HCT116 (cell line): Measurements from ENCODE around the gene CDK9. TPM values are rescaled to one million over a fixed set of nuclear protein-coding genes. Genes with fewer than 3 reads are reported as not detected.

Experiments used
- ATAC-seq: fragments of 200-7000 bp; cut with Tn5 transposase; 2 replicates; pipeline ENCODE4 v1.9.1; 2020; ENCODE audit warnings: mild to moderate bottlenecking, moderate library complexity
- BruUV-seq: library from RNA; stranded (reverse); fragments of 400-500 nt; replicated peaks from 2 replicates; lab custom pipeline; 2021; lab: Mats Ljungman, UMichigan
- CTCF ChIA-PET: fragments of 300-600 bp; sonication (Branson Sonifier 250); formaldehyde crosslinking; loops from one replicate; lab custom pipeline; 2021; ENCODE audit warnings: antibody characterized with exemption; lab: Charles Lee
- POLR2A ChIA-PET: fragments of 300-600, 350-600 bp; sonication (Branson Sonifier 250); formaldehyde crosslinking; loops from one replicate; lab custom pipeline; 2021; ENCODE audit warnings: antibody characterized with exemption; lab: Charles Lee
- RAD21 ChIA-PET, 2 experiments: fragments of 300-600 bp; sonication (Branson Sonifier 250); formaldehyde crosslinking; loops; one replicate each; lab custom pipeline; 2023; ENCODE audit warnings: low total read pairs in 2 of 2; ENCODE audit not compliant: uncharacterized antibody in 2 of 2, unreplicated experiment in 2 of 2, low non-redundant PET in 1 of 2; lab: Charles Lee
- DNase-seq: peaks from one replicate; pipeline ENCODE4 v3.0.0-alpha.2; 2010; ENCODE audit warnings: low read depth, low spot score
- H2AFZ ChIP-seq: fragments of 200-600 bp; shearing (Covaris generic), sonication (generic); 2 replicates; pipeline ENCODE4 v1.6.1; 2017; ENCODE audit warnings: low read depth, mixed run types, mixed read lengths, antibody characterized with exemption, low read length; ENCODE audit not compliant: poor library complexity, severe bottlenecking
- H3K27ac ChIP-seq: 2 replicates; pipeline ENCODE4 v1.5.1; 2012; ENCODE audit warnings: low read depth, low read length
- H3K27me3 ChIP-seq: fragments of 200-600 bp; sonication (generic); 2 replicates; pipeline ENCODE4 v1.6.1; 2016; ENCODE audit warnings: mixed run types, low read length, mixed read lengths; ENCODE audit not compliant: insufficient read depth
- H3K36me3 ChIP-seq, 2 experiments: fragments of 200-500 bp in 1 of 2; fragments of 200-600 bp in 1 of 2; sonication (Bioruptor generic) in 1 of 2; sonication (generic) in 1 of 2; 2 replicates each; pipeline versions ENCODE4 v1.5.1 to v1.6.1; 2014 to 2016; ENCODE audit warnings: low read length in 2 of 2, inconsistent platforms in 1 of 2, mixed read lengths in 1 of 2, mixed run types in 1 of 2; ENCODE audit not compliant: insufficient read depth in 2 of 2, control insufficient read depth in 1 of 2
- H3K4me1 ChIP-seq, 2 experiments: fragments of 200-600 bp in 1 of 2; sonication (generic) in 1 of 2; 2 replicates each; pipeline versions ENCODE4 v1.5.1 to v1.6.1; 2012 to 2017; ENCODE audit warnings: low read length in 2 of 2, inconsistent platforms in 1 of 2, mild to moderate bottlenecking in 1 of 2, mixed read lengths in 1 of 2, mixed run types in 1 of 2, moderate library complexity in 1 of 2; ENCODE audit not compliant: insufficient read depth in 2 of 2, control insufficient read depth in 1 of 2
- H3K4me2 ChIP-seq: fragments of 200-600 bp; sonication (generic); 2 replicates; pipeline ENCODE4 v1.6.1; 2017; ENCODE audit warnings: mixed run types, low read length, mixed read lengths
- H3K4me3 ChIP-seq, 2 experiments: fragments of 200-600 bp in 1 of 2; sonication (generic) in 1 of 2; replicated peaks in 1 of 2; 2 replicates each; pipeline ENCODE4 v1.5.1; 2011 to 2016; ENCODE audit warnings: low read length in 2 of 2, control low read depth in 1 of 2, low read depth in 1 of 2, mild to moderate bottlenecking in 1 of 2, mixed read lengths in 1 of 2, mixed run types in 1 of 2
- H3K79me2 ChIP-seq: fragments of 200-600 bp; sonication (generic); 2 replicates; pipeline ENCODE4 v1.6.1; 2017; ENCODE audit warnings: mild to moderate bottlenecking, mixed run types, low read length, moderate library complexity, mixed read lengths; ENCODE audit not compliant: insufficient read depth
- H3K9ac ChIP-seq: fragments of 200-600 bp; sonication (generic); 2 replicates; pipeline ENCODE4 v1.6.1; 2016; ENCODE audit warnings: low read length, mixed read lengths
- H3K9me2 ChIP-seq: fragments of 200-600 bp; sonication (generic), shearing (Covaris generic); 2 replicates; pipeline ENCODE4 v1.6.1; 2017; ENCODE audit warnings: mixed run types, mild to moderate bottlenecking, moderate library complexity; ENCODE audit not compliant: insufficient read depth
- H3K9me3 ChIP-seq, 2 experiments: fragments of 200-500 bp in 1 of 2; fragments of 200-600 bp in 1 of 2; sonication (Bioruptor generic) in 1 of 2; sonication (generic) in 1 of 2; 2 replicates each; pipeline ENCODE4 v1.6.1; 2014 to 2017; ENCODE audit warnings: low read length in 2 of 2, mixed read lengths in 2 of 2, inconsistent platforms in 1 of 2, low read depth in 1 of 2, mild to moderate bottlenecking in 1 of 2, mixed run types in 1 of 2, moderate library complexity in 1 of 2; ENCODE audit not compliant: control insufficient read depth in 1 of 2, insufficient read depth in 1 of 2
- H4K20me1 ChIP-seq: fragments of 200-600 bp; sonication (generic), shearing (Covaris generic); 2 replicates; pipeline ENCODE4 v1.6.1; 2017; ENCODE audit warnings: mixed run types, mild to moderate bottlenecking, moderate library complexity; ENCODE audit not compliant: insufficient read depth
- CBX3 ChIP-seq: IDR thresholded peaks from 2 replicates; pipeline ENCODE4 v1.6.1; 2012; ENCODE audit warnings: low read depth
- CEBPB ChIP-seq: IDR thresholded peaks from 2 replicates; pipeline ENCODE4 v1.6.1; 2012; ENCODE audit warnings: low read depth
- EZH2 ChIP-seq: fragments of 200-600 bp; sonication (generic); IDR thresholded peaks from 2 replicates; pipeline ENCODE4 v1.6.1; 2017; ENCODE audit warnings: antibody characterized with exemption, mixed run types
- EZH2phosphoT487 ChIP-seq: fragments of 200-600 bp; IDR thresholded peaks from 2 replicates; pipeline ENCODE4 v1.6.1; 2018; ENCODE audit warnings: antibody characterized with exemption, borderline replicate concordance
- FOSL1 ChIP-seq: IDR thresholded peaks from 2 replicates; pipeline ENCODE4 v1.6.1; 2012; ENCODE audit warnings: low read depth
- JUND ChIP-seq: IDR thresholded peaks from 2 replicates; pipeline ENCODE4 v1.6.1; 2012
- POLR2A ChIP-seq: IDR thresholded peaks from 2 replicates; pipeline ENCODE4 v1.7.0; 2011; ENCODE audit warnings: borderline replicate concordance; ENCODE audit not compliant: insufficient read depth, insufficient read length; ENCODE audit errors: extremely low read depth
- POLR2AphosphoS5 ChIP-seq: IDR thresholded peaks from 2 replicates; pipeline ENCODE4 v1.6.1; 2011; ENCODE audit warnings: mild to moderate bottlenecking, low read depth, low read length, moderate library complexity
- RAD21 ChIP-seq: IDR thresholded peaks from 2 replicates; pipeline ENCODE4 v1.6.1; 2012; ENCODE audit warnings: low read depth, mild to moderate bottlenecking
- SP1 ChIP-seq: IDR thresholded peaks from 2 replicates; pipeline ENCODE4 v1.6.1; 2012; ENCODE audit warnings: low read depth
- YY1 ChIP-seq: IDR thresholded peaks from 2 replicates; pipeline ENCODE4 v1.6.1; 2011; ENCODE audit warnings: low read length, low read depth, moderate library complexity, mild to moderate bottlenecking; ENCODE audit not compliant: insufficient replicate concordance; ENCODE audit errors: extremely low read depth
- ZNF274 ChIP-seq: fragments of 200-500 bp; sonication (Bioruptor generic); IDR thresholded peaks from 2 replicates; pipeline ENCODE4 v1.6.1; 2014; ENCODE audit warnings: mild to moderate bottlenecking, low read depth, low read length, inconsistent platforms
- intact Hi-C: fragments of 100-400 bp; cut with micrococcal nuclease; formaldehyde crosslinking; loops from 2 replicates; pipeline ENCODE4 v1.10.0; 2022
- total RNA-seq: library from RNA; stranded (reverse); gene quantifications from one replicate; pipeline ENCODE4 v1.2.1, GENCODE V29; 2021; ENCODE audit not compliant: unreplicated experiment
- TF ChIP-seq, protein P1 (sequence below): IDR thresholded peaks from 2 replicates; pipeline ENCODE4 v1.6.1; 2012
- TF ChIP-seq, protein P2 (sequence below): IDR thresholded peaks from 2 replicates; pipeline ENCODE4 v1.6.1; 2012
- TF ChIP-seq, protein P3 (sequence below), 3 experiments: fragments of 200-600 bp in 1 of 3; sonication (generic) in 1 of 3; IDR thresholded peaks in 2 of 3; conservative IDR thresholded peaks in 1 of 3; 2 replicates each; pipeline ENCODE4 v1.5.1; 2012 to 2017; ENCODE audit warnings: low read depth in 2 of 3, low read length in 2 of 3, antibody characterized with exemption in 1 of 3, borderline replicate concordance in 1 of 3, control low read depth in 1 of 3, mild to moderate bottlenecking in 1 of 3, mixed read lengths in 1 of 3, mixed run types in 1 of 3, moderate library complexity in 1 of 3; ENCODE audit not compliant: insufficient read depth in 1 of 3

Gene CDK9
- total RNA-seq, 1 experiment from 2014 or later = 102 TPM

DNA sequence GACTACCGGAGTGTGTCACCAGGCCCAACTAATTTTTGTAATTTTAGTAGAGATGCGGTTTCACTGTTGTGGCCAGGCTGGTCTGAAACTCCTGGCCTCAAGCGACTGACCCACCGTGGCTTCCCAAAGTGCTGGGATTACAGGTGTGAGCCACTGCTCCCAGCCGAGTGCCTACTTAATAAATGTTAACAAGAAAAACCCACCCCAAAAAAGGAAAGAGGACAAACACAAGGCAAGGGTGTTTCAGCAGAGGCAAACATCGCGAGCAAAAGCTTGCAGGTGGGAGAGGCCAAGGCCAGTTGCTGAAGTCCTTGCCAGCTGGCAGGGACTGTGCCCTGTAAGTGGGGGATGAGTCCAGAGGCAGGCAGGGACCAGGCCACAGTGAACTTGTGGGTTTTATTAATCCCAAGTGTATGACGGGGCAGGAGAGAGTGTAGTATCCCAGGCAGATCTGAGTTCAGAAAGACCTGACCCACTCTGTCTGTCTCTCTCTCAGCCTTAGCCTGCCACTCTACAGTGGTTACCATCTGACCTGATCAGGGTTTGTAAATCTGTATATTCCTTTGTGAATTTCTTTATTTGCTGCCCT, 10.5 kb downstream of the CDK9 start:
- Histone ChIP-seq H3K9me2 (no peaks in the 10 kb centered on the region), H3K4me1 (peaks cover 24 to 26% of the 10 kb centered on the region in 2 experiments), H3K9ac (no peak overlapping the region), H3K27me3 (no peaks in the 10 kb centered on the region), H2AFZ (no peak overlapping the region), H3K4me3 (no peak overlapping the region), H3K36me3 (peaks cover 0 to 11% of the 10 kb centered on the region in 2 experiments; a peak in 2 of 4 replicates), H3K27ac (no peak overlapping the region), H3K9me3 (no peaks in the 10 kb centered on the region), H4K20me1 (no peaks in the 10 kb centered on the region), H3K79me2 (peaks cover 3% of the 10 kb centered on the region; the same call in 1 of the 2 replicates), H3K4me2 (no peak overlapping the region)
- ChIA-PET CTCF (interaction anchor here (1.3 kb wide), 1 partner anchor 74 kb away, joined by 7 read pairs; no protein-coding TSS in a partner anchor), POLR2A (interaction anchor here (1.0 kb wide), 1 partner anchor 11 kb away, joined by 3 read pairs; the partner anchor contains the start of gene CDK9), RAD21 (interaction anchor here in 1 of 2 experiments (0.7 kb wide), 2 partner anchors 32 to 207 kb away, joined by 3 to 4 read pairs; no protein-coding TSS in a partner anchor)
- intact Hi-C loops = no loop called here
- BruUV-seq = no TSS peak
- no peak for ATAC-seq
- TF ChIP-seq POLR2AphosphoS5 = no peak
- TF ChIP-seq, protein P1, sequence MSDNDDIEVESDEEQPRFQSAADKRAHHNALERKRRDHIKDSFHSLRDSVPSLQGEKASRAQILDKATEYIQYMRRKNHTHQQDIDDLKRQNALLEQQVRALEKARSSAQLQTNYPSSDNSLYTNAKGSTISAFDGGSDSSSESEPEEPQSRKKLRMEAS = no peak
- no peak for TF ChIP-seq JUND
- no peak for TF ChIP-seq EZH2phosphoT487
- no peak for TF ChIP-seq CBX3
- no peak for TF ChIP-seq RAD21
- TF ChIP-seq SP1 = no peak
- no peak for TF ChIP-seq FOSL1
- TF ChIP-seq, protein P2, sequence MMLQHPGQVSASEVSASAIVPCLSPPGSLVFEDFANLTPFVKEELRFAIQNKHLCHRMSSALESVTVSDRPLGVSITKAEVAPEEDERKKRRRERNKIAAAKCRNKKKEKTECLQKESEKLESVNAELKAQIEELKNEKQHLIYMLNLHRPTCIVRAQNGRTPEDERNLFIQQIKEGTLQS = no peak
- DNase-seq = no peak

DNA sequence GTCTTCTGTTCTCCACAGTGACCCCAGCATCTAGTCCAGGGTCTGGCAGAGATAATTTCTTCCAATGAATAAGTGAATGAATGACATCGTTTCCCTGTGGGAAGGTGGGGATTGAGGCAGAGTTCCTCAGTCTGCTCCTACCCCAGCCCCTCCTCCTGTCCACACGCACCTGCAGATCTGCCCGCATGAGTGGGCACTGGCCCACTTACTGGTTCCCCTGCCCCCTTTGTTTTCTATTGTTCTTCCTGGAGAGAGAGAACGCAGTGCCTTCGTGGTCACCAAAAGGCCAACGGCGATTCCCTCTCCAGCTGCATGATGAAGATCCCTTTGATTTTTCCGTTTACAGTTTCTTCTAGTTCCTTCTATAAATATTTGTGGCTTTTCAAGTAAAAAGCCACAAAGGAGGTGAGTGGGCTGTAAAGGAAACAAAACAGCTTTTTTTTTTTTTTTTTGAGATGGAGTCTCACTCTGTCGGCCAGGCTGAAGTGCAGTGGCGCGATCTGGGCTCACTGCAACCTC, 11.1 kb downstream of the CDK9 start:
- Histone ChIP-seq H3K36me3 (peaks cover 0 to 7% of the 10 kb centered on the region in 2 experiments; a peak in 1 of 4 replicates), H3K4me1 (peaks cover 28 to 29% of the 10 kb centered on the region in 2 experiments), H3K4me3 (no peak overlapping the region), H3K27ac (no peak overlapping the region), H4K20me1 (no peaks in the 10 kb centered on the region), H3K9me3 (no peaks in the 10 kb centered on the region), H3K79me2 (no peaks in the 10 kb centered on the region), H3K9ac (no peak overlapping the region), H2AFZ (no peak overlapping the region), H3K4me2 (no peak overlapping the region), H3K9me2 (no peaks in the 10 kb centered on the region), H3K27me3 (no peaks in the 10 kb centered on the region)
- CTCF ChIA-PET = interaction anchor here (1.3 kb wide), 1 partner anchor 73 kb away, joined by 7 read pairs; no protein-coding TSS in a partner anchor
- intact Hi-C loops = no loop called here
- BruUV-seq = no TSS peak
- ATAC-seq = no peak
- no peak for DNase-seq
- RAD21 ChIA-PET = interaction anchor here in 1 of 2 experiments (0.7 kb wide), 1 partner anchor 208 kb away, joined by 3 read pairs; no protein-coding TSS in a partner anchor
- POLR2A ChIA-PET = no interaction called here
- no peak for TF ChIP-seq YY1
- TF ChIP-seq, protein P3, sequence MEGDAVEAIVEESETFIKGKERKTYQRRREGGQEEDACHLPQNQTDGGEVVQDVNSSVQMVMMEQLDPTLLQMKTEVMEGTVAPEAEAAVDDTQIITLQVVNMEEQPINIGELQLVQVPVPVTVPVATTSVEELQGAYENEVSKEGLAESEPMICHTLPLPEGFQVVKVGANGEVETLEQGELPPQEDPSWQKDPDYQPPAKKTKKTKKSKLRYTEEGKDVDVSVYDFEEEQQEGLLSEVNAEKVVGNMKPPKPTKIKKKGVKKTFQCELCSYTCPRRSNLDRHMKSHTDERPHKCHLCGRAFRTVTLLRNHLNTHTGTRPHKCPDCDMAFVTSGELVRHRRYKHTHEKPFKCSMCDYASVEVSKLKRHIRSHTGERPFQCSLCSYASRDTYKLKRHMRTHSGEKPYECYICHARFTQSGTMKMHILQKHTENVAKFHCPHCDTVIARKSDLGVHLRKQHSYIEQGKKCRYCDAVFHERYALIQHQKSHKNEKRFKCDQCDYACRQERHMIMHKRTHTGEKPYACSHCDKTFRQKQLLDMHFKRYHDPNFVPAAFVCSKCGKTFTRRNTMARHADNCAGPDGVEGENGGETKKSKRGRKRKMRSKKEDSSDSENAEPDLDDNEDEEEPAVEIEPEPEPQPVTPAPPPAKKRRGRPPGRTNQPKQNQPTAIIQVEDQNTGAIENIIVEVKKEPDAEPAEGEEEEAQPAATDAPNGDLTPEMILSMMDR (IDR thresholded peaks at IDR 0.05 in 2 of 3, conservative IDR thresholded peaks at IDR 0.05 in 1 of 3; ENCODE audit: borderline replicate concordance in 1 of 3, insufficient read depth in 1 of 3, low read depth in 2 of 3, low read length in 2 of 3) = no peak
- TF ChIP-seq CEBPB = no peak
- TF ChIP-seq JUND = no peak
- TF ChIP-seq, protein P2 = no peak
- no peak for TF ChIP-seq FOSL1
- TF ChIP-seq, protein P1 = no peak
- TF ChIP-seq EZH2phosphoT487 = no peak
- TF ChIP-seq CBX3 = no peak
- TF ChIP-seq POLR2AphosphoS5 = no peak
- TF ChIP-seq POLR2A = no peak
- no peak for TF ChIP-seq EZH2
- TF ChIP-seq ZNF274 = no peak
